ENCODE data around the gene MARCKS. TPM values are rescaled to one million over a fixed set of nuclear protein-coding genes. Genes with fewer than 3 reads are reported as not detected.

Gene MARCKS
- polyA plus RNA-seq, 1 donor (not counting 4 experiments of a cell fraction or from before 2014, with no cell fraction given): 50.8 TPM

DNA sequence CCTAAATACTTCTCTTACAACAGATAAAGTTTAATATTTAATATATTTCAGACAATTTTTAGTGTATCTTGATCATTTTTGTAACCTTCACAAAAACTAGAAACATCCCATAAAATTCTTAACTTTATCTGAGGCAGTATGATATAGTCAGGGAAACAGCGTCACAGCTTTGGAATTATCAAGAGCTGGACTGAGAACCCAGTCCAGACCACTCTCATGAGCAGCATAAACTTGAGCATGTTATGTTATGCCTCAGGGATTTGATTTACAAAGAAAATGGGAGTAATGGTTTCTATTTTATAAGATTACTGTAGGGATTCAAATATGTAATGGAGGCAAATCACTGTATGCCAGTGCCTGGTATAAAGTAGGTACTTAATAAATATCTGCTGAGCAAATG, 8.3 kb upstream of the MARCKS start:
- no peak overlapping the region for H2AFZ ChIP-seq (ENCODE audit: control insufficient read depth, low read length)
- dilution Hi-C loops (cut with MboI; ENCODE audit: extremely low pct_ligation_motif_present, low sequenced_read_pairs): no loop called here
- no peaks in the 10 kb centered on the region for H4K20me1 ChIP-seq (ENCODE audit: control insufficient read depth, extremely low read depth, insufficient read depth, low read length)
- H3K9me1 ChIP-seq (ENCODE audit: control insufficient read depth, extremely low read depth, insufficient read depth, low read length): no peaks in the 10 kb centered on the region
- H3K4me2 ChIP-seq (ENCODE audit: control insufficient read depth, extremely low read depth, insufficient read depth, low read depth, low read length): no peak overlapping the region
- TF ChIP-seq EZH2 (IDR thresholded peaks at IDR 0.05; ENCODE audit: low read length): no peak
- TF ChIP-seq, protein P1, sequence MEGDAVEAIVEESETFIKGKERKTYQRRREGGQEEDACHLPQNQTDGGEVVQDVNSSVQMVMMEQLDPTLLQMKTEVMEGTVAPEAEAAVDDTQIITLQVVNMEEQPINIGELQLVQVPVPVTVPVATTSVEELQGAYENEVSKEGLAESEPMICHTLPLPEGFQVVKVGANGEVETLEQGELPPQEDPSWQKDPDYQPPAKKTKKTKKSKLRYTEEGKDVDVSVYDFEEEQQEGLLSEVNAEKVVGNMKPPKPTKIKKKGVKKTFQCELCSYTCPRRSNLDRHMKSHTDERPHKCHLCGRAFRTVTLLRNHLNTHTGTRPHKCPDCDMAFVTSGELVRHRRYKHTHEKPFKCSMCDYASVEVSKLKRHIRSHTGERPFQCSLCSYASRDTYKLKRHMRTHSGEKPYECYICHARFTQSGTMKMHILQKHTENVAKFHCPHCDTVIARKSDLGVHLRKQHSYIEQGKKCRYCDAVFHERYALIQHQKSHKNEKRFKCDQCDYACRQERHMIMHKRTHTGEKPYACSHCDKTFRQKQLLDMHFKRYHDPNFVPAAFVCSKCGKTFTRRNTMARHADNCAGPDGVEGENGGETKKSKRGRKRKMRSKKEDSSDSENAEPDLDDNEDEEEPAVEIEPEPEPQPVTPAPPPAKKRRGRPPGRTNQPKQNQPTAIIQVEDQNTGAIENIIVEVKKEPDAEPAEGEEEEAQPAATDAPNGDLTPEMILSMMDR (optimal IDR thresholded peaks at IDR 0.05 in 1 of 3, IDR thresholded peaks at IDR 0.05 in 1 of 3, conservative IDR thresholded peaks at IDR 0.05 in 1 of 3; ENCODE audit: extremely low read depth in 1 of 3, insufficient read depth in 2 of 3, low read length in 3 of 3): no peak
- no peak overlapping the region for H3K9ac ChIP-seq (ENCODE audit: control insufficient read depth, extremely low read depth, insufficient read depth, low read length)
- no peak for FAIRE-seq
- no peaks in the 10 kb centered on the region for H3K36me3 ChIP-seq (ENCODE audit: control insufficient read depth in 2 of 2, extremely low read depth in 1 of 2, insufficient read depth in 2 of 2, low read length in 2 of 2)
- H3K4me1 ChIP-seq (ENCODE audit: control insufficient read depth, extremely low read depth, insufficient read depth, low read length): no peaks in the 10 kb centered on the region
- no peak overlapping the region for H3K27ac ChIP-seq (ENCODE audit: control insufficient read depth, insufficient read depth, low read length)
- DNase-seq (ENCODE audit: low read depth, low spot score): no peak
- H3K79me2 ChIP-seq (ENCODE audit: control insufficient read depth, insufficient read depth, low read length): no peaks in the 10 kb centered on the region
- H3K4me3 ChIP-seq (ENCODE audit: control insufficient read depth in 2 of 3, extremely low read depth in 1 of 3, insufficient read depth in 2 of 3, low read depth in 1 of 3, low read length in 3 of 3): no peak overlapping the region
- no peaks in the 10 kb centered on the region for H3K9me3 ChIP-seq (ENCODE audit: control insufficient read depth, low read depth, low read length)
- no peaks in the 10 kb centered on the region for H3K27me3 ChIP-seq (ENCODE audit: control insufficient read depth, extremely low read depth, insufficient read depth, low read length)

DNA sequence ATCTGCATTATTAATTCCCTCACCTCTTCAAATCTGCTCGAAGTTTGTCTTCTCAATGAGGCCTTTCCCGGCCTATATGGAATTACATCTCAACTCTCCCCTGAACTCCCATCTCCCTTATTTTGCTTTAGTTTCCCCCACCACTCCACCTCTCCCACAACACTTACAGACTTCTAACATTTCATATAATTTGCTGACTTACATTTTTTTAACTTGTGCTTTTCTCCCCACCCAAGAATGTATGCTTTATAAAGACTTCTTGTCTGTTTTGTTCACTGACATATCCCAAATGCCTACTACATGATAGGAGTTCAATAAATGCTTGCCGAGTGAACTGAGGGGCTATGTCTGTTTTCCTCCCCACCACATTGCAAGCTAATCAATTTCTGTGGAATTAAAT, 3.9 kb upstream of the MARCKS start:
- H3K9ac ChIP-seq (ENCODE audit: control insufficient read depth, extremely low read depth, insufficient read depth, low read length): no peak overlapping the region
- no peak overlapping the region for H2AFZ ChIP-seq (ENCODE audit: control insufficient read depth, low read length)
- FAIRE-seq (no peak), DNase-seq (ENCODE audit: low read depth, low spot score) (no peak)
- dilution Hi-C loops (cut with MboI; ENCODE audit: extremely low pct_ligation_motif_present, low sequenced_read_pairs): no loop called here
- no peak overlapping the region for H3K4me3 ChIP-seq (ENCODE audit: control insufficient read depth in 2 of 3, extremely low read depth in 1 of 3, insufficient read depth in 2 of 3, low read depth in 1 of 3, low read length in 3 of 3)
- no peaks in the 10 kb centered on the region for H4K20me1 ChIP-seq (ENCODE audit: control insufficient read depth, extremely low read depth, insufficient read depth, low read length)
- H3K27ac ChIP-seq (ENCODE audit: control insufficient read depth, insufficient read depth, low read length): no peak overlapping the region
- H3K27me3 ChIP-seq (ENCODE audit: control insufficient read depth, extremely low read depth, insufficient read depth, low read length): no peaks in the 10 kb centered on the region
- H3K9me3 ChIP-seq (ENCODE audit: control insufficient read depth, low read depth, low read length): no peaks in the 10 kb centered on the region
- H3K79me2 ChIP-seq (ENCODE audit: control insufficient read depth, insufficient read depth, low read length): peaks cover 11% of the 10 kb centered on the region
- no peak for TF ChIP-seq EZH2 (IDR thresholded peaks at IDR 0.05; ENCODE audit: low read length)
- TF ChIP-seq, protein P1 (optimal IDR thresholded peaks at IDR 0.05 in 1 of 3, IDR thresholded peaks at IDR 0.05 in 1 of 3, conservative IDR thresholded peaks at IDR 0.05 in 1 of 3; ENCODE audit: extremely low read depth in 1 of 3, insufficient read depth in 2 of 3, low read length in 3 of 3): no peak
- H3K4me2 ChIP-seq (ENCODE audit: control insufficient read depth, extremely low read depth, insufficient read depth, low read depth, low read length): no peak overlapping the region
- no peaks in the 10 kb centered on the region for H3K9me1 ChIP-seq (ENCODE audit: control insufficient read depth, extremely low read depth, insufficient read depth, low read length)
- no peaks in the 10 kb centered on the region for H3K36me3 ChIP-seq (ENCODE audit: control insufficient read depth in 2 of 2, extremely low read depth in 1 of 2, insufficient read depth in 2 of 2, low read length in 2 of 2)
- H3K4me1 ChIP-seq (ENCODE audit: control insufficient read depth, extremely low read depth, insufficient read depth, low read length): peaks cover 11% of the 10 kb centered on the region

Measured in keratinocyte (primary cell).